Suprapubic skin (tissue), 4 donors: ENCODE measurements around the gene ADAD2. TPM values are rescaled to one million over a fixed set of nuclear protein-coding genes. Genes with fewer than 3 reads are reported as not detected.
A peak's percentile ranks its signal among the peaks of the same experiment; 100 is the strongest.

ENCODE experiments used
- DNase-seq, 2 donors: peaks; one replicate each; pipeline ENCODE4 v3.0.0-alpha.2; 2019; ENCODE audit warnings: low spot score in 2 of 2
- H3K27ac ChIP-seq: fragments of 200-600 bp; sonication (generic); one replicate; pipeline ENCODE4 v1.5.1; 2019
- H3K27me3 ChIP-seq: fragments of 200-600 bp; sonication (generic); one replicate; pipeline ENCODE4 v1.5.1; 2019
- H3K36me3 ChIP-seq: fragments of 200-600 bp; sonication (generic); one replicate; pipeline ENCODE4 v1.5.1; 2019
- H3K4me1 ChIP-seq: fragments of 200-600 bp; sonication (generic); one replicate; pipeline ENCODE4 v1.5.1; 2019
- H3K4me3 ChIP-seq: fragments of 200-600 bp; sonication (generic); one replicate; pipeline ENCODE4 v1.5.1; 2019; ENCODE audit warnings: mild to moderate bottlenecking
- H3K9me3 ChIP-seq: fragments of 200-600 bp; sonication (generic); one replicate; pipeline ENCODE4 v1.5.1; 2019
- CTCF ChIP-seq, 2 donors: fragments of 200-600 bp in 1 of 2; fragments of 450-650 bp in 1 of 2; sonication (generic) in 1 of 2; IDR thresholded peaks; one replicate each; pipeline ENCODE4 v1.5.1; 2016 to 2019; ENCODE audit warnings: antibody characterized with exemption in 2 of 2, mild to moderate bottlenecking in 1 of 2, moderate library complexity in 1 of 2
- EP300 ChIP-seq: sonication (generic); formaldehyde crosslinking; IDR thresholded peaks from one replicate; pipeline ENCODE4 v1.6.1; 2017; ENCODE audit warnings: antibody characterized with exemption
- POLR2A ChIP-seq, 2 donors: fragments of 450-650 bp; IDR thresholded peaks; one replicate each; pipeline ENCODE4 v1.6.1; 2017; ENCODE audit warnings: antibody characterized with exemption in 2 of 2, mild to moderate bottlenecking in 2 of 2, moderate library complexity in 2 of 2
- POLR2AphosphoS5 ChIP-seq, 3 donors: sonication (generic); formaldehyde crosslinking; IDR thresholded peaks; one replicate each; pipeline ENCODE4 v1.6.1; 2017; ENCODE audit warnings: antibody characterized with exemption in 3 of 3
- WGBS: methylation state at CpG from one replicate; pipeline ENCODE4 v1.1.5; 2018; 5-methylcytosine and 5-hydroxymethylcytosine counted together
- total RNA-seq, 4 donors: library from RNA; depleted of rRNA; stranded (reverse); fragments of >200 nt; gene quantifications; one replicate each; pipeline ENCODE4 v1.1.0, GENCODE V29; 2016

Gene ADAD2
- total RNA-seq, 4 donors from 2014 or later: 1.9 to 2.6 (median 2.4) TPM; not detected in 1

- Histone ChIP-seq H3K36me3 (no peaks in the 10 kb centered on the region), H3K4me3 (no peak overlapping the region), H3K9me3 (no peaks in the 10 kb centered on the region), H3K27ac (no peak overlapping the region), H3K4me1 (peaks cover 1% of the 10 kb centered on the region), H3K27me3 (no peaks in the 10 kb centered on the region)
- WGBS: 80% methylated on average over 9 of the region's 9 CpGs
- no peak for DNase-seq
- TF ChIP-seq POLR2A (IDR thresholded peaks at IDR 0.05) (no peak), EP300 (no peak), CTCF (IDR thresholded peaks at IDR 0.05) (no peak), POLR2AphosphoS5 (IDR thresholded peaks at IDR 0.05) (no peak)
Observed at GRCh38 chr16:84233748-84234147, 42.8 kb downstream of the ADAD2 start.

GRCh38 chr16:84234321-84235241 is 43.6 kb downstream of the ADAD2 start:
- no peaks in the 10 kb centered on the region for H3K36me3 ChIP-seq
- WGBS: 61% methylated on average over 21 of the region's 21 CpGs
- H3K27ac ChIP-seq: peak overlapping the region; percentile 24
- no peaks in the 10 kb centered on the region for H3K9me3 ChIP-seq
- TF ChIP-seq POLR2A (IDR thresholded peaks at IDR 0.05) (no peak), CTCF (IDR thresholded peaks at IDR 0.05) (no peak), POLR2AphosphoS5 (IDR thresholded peaks at IDR 0.05) (no peak), EP300 (no peak)
- H3K4me3 ChIP-seq: no peak overlapping the region
- H3K4me1 ChIP-seq: no peaks in the 10 kb centered on the region
- H3K27me3 ChIP-seq: peaks cover 2% of the 10 kb centered on the region
- no peak for DNase-seq

- Histone ChIP-seq H3K27me3 (peaks cover 2% of the 10 kb centered on the region), H3K4me1 (peaks cover 4% of the 10 kb centered on the region), H3K9me3 (no peaks in the 10 kb centered on the region), H3K4me3 (no peak overlapping the region), H3K36me3 (no peaks in the 10 kb centered on the region), H3K27ac (no peak overlapping the region)
- no peak for DNase-seq
- 90% methylated on average over 19 of the region's 25 CpGs for WGBS
- TF ChIP-seq CTCF (IDR thresholded peaks at IDR 0.05) (no peak), POLR2AphosphoS5 (IDR thresholded peaks at IDR 0.05) (no peak), EP300 (no peak), POLR2A (IDR thresholded peaks at IDR 0.05) (no peak)
Observed at GRCh38 chr16:84236671-84237070, 45.7 kb downstream of the ADAD2 start.

GRCh38 chr16:84237994-84238750 is 47.2 kb downstream of the ADAD2 start:
- H3K9me3 ChIP-seq: no peaks in the 10 kb centered on the region
- peaks cover 4% of the 10 kb centered on the region for H3K4me1 ChIP-seq
- H3K36me3 ChIP-seq: no peaks in the 10 kb centered on the region
- H3K4me3 ChIP-seq: no peak overlapping the region
- 94% methylated on average over 15 of the region's 17 CpGs for WGBS
- no peak for DNase-seq
- peaks cover 8% of the 10 kb centered on the region for H3K27me3 ChIP-seq
- TF ChIP-seq POLR2AphosphoS5 (IDR thresholded peaks at IDR 0.05): no peak
- TF ChIP-seq EP300: no peak
- TF ChIP-seq CTCF (IDR thresholded peaks at IDR 0.05): no peak
- TF ChIP-seq POLR2A (IDR thresholded peaks at IDR 0.05): no peak
- H3K27ac ChIP-seq: no peak overlapping the region
